GM19193 (cell line): Measurements from ENCODE around the gene SAG.

Experiments used
- POLR2A ChIP-seq: IDR thresholded peaks from 4 replicates; pipeline ENCODE4 v1.6.1; 2011; ENCODE audit not compliant: insufficient read depth, insufficient read length; ENCODE audit errors: extremely low read depth

SAG gene

GRCh38 chr2:233307565-233307964 lies at the start of gene SAG:
Gene SAG, plus strand, starts transcription at chr2:233307816. Its CDS starts 1,374 bp downstream, at chr2:233309190.
- TF ChIP-seq POLR2A: no peak

GRCh38 chr2:233258211-233258610 lies 49.4 kb upstream of the SAG start:
- no peak for TF ChIP-seq POLR2A

- no peak for TF ChIP-seq POLR2A
Observed at GRCh38 chr2:233259730-233260129, 47.9 kb upstream of the SAG start.

GRCh38 chr2:233260661-233261060 lies 47.0 kb upstream of the SAG start:
- TF ChIP-seq POLR2A: no peak

GRCh38 chr2:233261819-233262555 lies 45.6 kb upstream of the SAG start:
- TF ChIP-seq POLR2A: no peak

GRCh38 chr2:233262562-233262961 lies 45.1 kb upstream of the SAG start:
- no peak for TF ChIP-seq POLR2A

- no peak for TF ChIP-seq POLR2A
Observed at GRCh38 chr2:233263045-233263570, 44.5 kb upstream of the SAG start.

GRCh38 chr2:233264667-233265066 lies 42.9 kb upstream of the SAG start:
- no peak for TF ChIP-seq POLR2A

GRCh38 chr2:233265899-233266431 lies 41.7 kb upstream of the SAG start:
- TF ChIP-seq POLR2A: no peak

- TF ChIP-seq POLR2A: no peak
Observed at GRCh38 chr2:233266481-233266880, 41.1 kb upstream of the SAG start.

- TF ChIP-seq POLR2A: no peak
Observed at GRCh38 chr2:233267516-233268245, 39.9 kb upstream of the SAG start.

- no peak for TF ChIP-seq POLR2A
Observed at GRCh38 chr2:233270366-233270765, 37.2 kb upstream of the SAG start.

GRCh38 chr2:233270951-233271350 lies 36.7 kb upstream of the SAG start:
- TF ChIP-seq POLR2A: no peak

- TF ChIP-seq POLR2A: no peak
Observed at GRCh38 chr2:233271693-233272092, 35.9 kb upstream of the SAG start.

- TF ChIP-seq POLR2A: no peak
Observed at GRCh38 chr2:233273120-233273519, 34.5 kb upstream of the SAG start.

- TF ChIP-seq POLR2A: no peak
Observed at GRCh38 chr2:233275223-233275622, 32.4 kb upstream of the SAG start.
